Neural crest cell (in vitro differentiated cells): Measurements from ENCODE around the gene MADD. TPM values are rescaled to one million over a fixed set of nuclear protein-coding genes. Genes with fewer than 3 reads are reported as not detected.

ENCODE experiments used
- DNase-seq: peaks from one replicate; pipeline ENCODE4 v3.0.0; 2021; ENCODE audit warnings: low read depth, mixed read lengths, low spot score
- H3K27ac Mint-ChIP-seq: one replicate; pipeline ENCODE4 v1.8.0; 2021; ENCODE audit warnings: mild to moderate bottlenecking, mixed read lengths; ENCODE audit not compliant: unreplicated experiment
- H3K27me3 Mint-ChIP-seq: 2 replicates; pipeline ENCODE4 v1.8.0; 2021; ENCODE audit warnings: low read depth, mild to moderate bottlenecking, mixed read lengths
- H3K36me3 Mint-ChIP-seq: 2 replicates; pipeline ENCODE4 v1.8.0; 2021; ENCODE audit warnings: low read depth, mild to moderate bottlenecking, mixed read lengths
- H3K4me1 Mint-ChIP-seq: 2 replicates; pipeline ENCODE4 v1.8.0; 2021; ENCODE audit warnings: mixed read lengths
- H3K4me3 Mint-ChIP-seq: one replicate; pipeline ENCODE4 v1.8.0; 2021; ENCODE audit warnings: mild to moderate bottlenecking, mixed read lengths
- H3K9me3 Mint-ChIP-seq: 2 replicates; pipeline ENCODE4 v1.8.0; 2021; ENCODE audit warnings: mixed read lengths
- total RNA-seq: library from RNA; stranded (reverse); gene quantifications from 2 replicates; pipeline ENCODE4 v1.2.1, GENCODE V29; 2021
- TF ChIP-seq, protein P1 (sequence below): fragments of 200-600 bp; sonication (generic); conservative IDR thresholded peaks from 2 replicates; pipeline ENCODE4 v1.5.0; 2021; ENCODE audit warnings: antibody characterized with exemption, mild to moderate bottlenecking

MADD gene
- total RNA-seq, 1 donor from 2014 or later, result 59.2 TPM

DNA sequence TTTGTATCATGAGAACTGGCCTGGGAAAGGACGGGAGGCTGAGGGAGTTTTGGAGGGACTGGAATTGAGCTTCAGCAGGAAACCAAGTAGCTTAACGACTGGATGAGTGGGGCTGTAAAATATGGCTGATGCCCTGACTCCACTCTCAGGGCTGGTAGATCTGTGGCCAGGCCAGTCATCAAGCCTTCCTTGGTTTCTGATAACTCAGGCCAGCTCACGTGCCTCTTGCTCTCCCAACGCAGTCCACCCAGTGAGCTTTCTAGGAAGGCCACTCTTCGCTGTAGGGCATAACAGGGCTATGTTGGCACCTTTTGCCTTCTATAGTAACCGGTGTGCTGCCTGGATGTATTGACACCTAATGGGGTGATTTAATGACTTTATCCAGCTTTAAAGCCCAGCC lies 5.8 kb upstream of the MADD start:
- Mint-ChIP-seq H3K9me3 (no peaks in the 10 kb centered on the region), H3K27me3 (peaks cover under 1% of the 10 kb centered on the region), H3K4me1 (peaks cover 29% of the 10 kb centered on the region), H3K27ac (peak overlapping the region; percentile 36), H3K4me3 (no peak overlapping the region), H3K36me3 (no peaks in the 10 kb centered on the region)
- TF ChIP-seq, protein P1, sequence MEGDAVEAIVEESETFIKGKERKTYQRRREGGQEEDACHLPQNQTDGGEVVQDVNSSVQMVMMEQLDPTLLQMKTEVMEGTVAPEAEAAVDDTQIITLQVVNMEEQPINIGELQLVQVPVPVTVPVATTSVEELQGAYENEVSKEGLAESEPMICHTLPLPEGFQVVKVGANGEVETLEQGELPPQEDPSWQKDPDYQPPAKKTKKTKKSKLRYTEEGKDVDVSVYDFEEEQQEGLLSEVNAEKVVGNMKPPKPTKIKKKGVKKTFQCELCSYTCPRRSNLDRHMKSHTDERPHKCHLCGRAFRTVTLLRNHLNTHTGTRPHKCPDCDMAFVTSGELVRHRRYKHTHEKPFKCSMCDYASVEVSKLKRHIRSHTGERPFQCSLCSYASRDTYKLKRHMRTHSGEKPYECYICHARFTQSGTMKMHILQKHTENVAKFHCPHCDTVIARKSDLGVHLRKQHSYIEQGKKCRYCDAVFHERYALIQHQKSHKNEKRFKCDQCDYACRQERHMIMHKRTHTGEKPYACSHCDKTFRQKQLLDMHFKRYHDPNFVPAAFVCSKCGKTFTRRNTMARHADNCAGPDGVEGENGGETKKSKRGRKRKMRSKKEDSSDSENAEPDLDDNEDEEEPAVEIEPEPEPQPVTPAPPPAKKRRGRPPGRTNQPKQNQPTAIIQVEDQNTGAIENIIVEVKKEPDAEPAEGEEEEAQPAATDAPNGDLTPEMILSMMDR, result no peak
- no peak for DNase-seq

DNA sequence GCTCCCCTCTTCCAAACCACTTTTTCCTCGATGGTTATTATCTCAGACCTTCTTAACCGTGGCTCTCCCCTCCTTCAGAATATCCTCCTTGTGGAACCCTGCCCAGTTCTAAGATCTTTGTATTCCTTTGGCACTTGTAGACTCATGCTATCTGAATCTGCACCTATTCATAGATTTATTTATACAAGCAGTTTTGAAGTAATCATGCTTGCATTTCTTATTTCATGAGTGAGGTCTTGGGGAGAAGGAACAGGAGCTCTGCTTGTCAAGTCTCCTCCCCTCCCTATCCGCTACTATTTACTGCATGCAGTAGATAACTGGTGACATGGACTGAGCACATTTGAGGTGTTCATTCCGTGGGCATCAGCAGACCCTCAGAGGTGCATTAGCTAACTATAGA lies 5.4 kb upstream of the MADD start:
- TF ChIP-seq, protein P1, result no peak
- no peak overlapping the region for H3K4me3 Mint-ChIP-seq
- no peaks in the 10 kb centered on the region for H3K9me3 Mint-ChIP-seq
- peaks cover 28% of the 10 kb centered on the region for H3K4me1 Mint-ChIP-seq
- H3K27ac Mint-ChIP-seq, result peak overlapping the region; percentile 36
- peaks cover 2% of the 10 kb centered on the region for H3K27me3 Mint-ChIP-seq
- DNase-seq, result no peak
- H3K36me3 Mint-ChIP-seq, result no peaks in the 10 kb centered on the region

DNA sequence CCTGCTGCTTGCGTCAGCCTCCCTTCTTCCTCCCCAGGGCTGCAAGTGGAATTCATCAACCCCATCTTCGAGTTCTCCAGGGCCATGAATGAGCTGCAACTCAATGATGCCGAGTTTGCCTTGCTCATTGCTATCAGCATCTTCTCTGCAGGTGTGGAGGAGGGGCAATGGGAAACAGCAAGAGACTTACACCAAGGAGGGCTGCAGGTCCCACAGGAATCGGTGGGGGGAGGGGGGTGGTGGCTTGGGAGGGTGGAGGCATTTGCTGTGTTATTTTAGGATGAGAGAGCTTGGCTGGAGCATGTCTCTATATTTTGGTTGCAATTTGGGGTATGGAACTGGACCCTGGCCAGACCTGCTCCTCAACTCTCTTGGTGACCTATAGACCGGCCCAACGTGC lies 2.1 kb upstream of the MADD start:
- peaks cover 2% of the 10 kb centered on the region for H3K27me3 Mint-ChIP-seq
- TF ChIP-seq, protein P1, result no peak
- H3K4me3 Mint-ChIP-seq, result peak overlapping the region; percentile 98
- DNase-seq, result no peak
- peaks cover 51% of the 10 kb centered on the region for H3K4me1 Mint-ChIP-seq
- H3K27ac Mint-ChIP-seq, result peak overlapping the region; percentile 98
- H3K36me3 Mint-ChIP-seq, result no peaks in the 10 kb centered on the region
- no peaks in the 10 kb centered on the region for H3K9me3 Mint-ChIP-seq

DNA sequence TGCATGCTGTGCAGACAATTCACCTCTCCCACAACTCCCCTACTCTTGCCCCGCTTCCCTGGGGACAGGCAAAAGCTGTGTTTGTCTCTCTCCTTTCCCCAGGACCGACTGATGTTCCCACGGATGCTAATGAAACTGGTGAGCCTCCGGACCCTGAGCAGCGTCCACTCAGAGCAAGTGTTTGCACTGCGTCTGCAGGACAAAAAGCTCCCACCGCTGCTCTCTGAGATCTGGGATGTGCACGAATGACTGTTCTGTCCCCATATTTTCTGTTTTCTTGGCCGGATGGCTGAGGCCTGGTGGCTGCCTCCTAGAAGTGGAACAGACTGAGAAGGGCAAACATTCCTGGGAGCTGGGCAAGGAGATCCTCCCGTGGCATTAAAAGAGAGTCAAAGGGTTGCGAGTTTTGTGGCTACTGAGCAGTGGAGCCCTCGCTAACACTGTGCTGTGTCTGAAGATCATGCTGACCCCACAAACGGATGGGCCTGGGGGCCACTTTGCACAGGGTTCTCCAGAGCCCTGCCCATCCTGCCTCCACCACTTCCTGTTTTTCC lies 1.4 kb upstream of the MADD start:
- Mint-ChIP-seq H3K27me3 (peaks cover 2% of the 10 kb centered on the region), H3K36me3 (no peaks in the 10 kb centered on the region), H3K4me1 (peaks cover 52% of the 10 kb centered on the region), H3K27ac (peak overlapping the region; percentile 98), H3K4me3 (peak overlapping the region; percentile 98), H3K9me3 (no peaks in the 10 kb centered on the region)
- TF ChIP-seq, protein P1, result no peak
- no peak for DNase-seq

DNA sequence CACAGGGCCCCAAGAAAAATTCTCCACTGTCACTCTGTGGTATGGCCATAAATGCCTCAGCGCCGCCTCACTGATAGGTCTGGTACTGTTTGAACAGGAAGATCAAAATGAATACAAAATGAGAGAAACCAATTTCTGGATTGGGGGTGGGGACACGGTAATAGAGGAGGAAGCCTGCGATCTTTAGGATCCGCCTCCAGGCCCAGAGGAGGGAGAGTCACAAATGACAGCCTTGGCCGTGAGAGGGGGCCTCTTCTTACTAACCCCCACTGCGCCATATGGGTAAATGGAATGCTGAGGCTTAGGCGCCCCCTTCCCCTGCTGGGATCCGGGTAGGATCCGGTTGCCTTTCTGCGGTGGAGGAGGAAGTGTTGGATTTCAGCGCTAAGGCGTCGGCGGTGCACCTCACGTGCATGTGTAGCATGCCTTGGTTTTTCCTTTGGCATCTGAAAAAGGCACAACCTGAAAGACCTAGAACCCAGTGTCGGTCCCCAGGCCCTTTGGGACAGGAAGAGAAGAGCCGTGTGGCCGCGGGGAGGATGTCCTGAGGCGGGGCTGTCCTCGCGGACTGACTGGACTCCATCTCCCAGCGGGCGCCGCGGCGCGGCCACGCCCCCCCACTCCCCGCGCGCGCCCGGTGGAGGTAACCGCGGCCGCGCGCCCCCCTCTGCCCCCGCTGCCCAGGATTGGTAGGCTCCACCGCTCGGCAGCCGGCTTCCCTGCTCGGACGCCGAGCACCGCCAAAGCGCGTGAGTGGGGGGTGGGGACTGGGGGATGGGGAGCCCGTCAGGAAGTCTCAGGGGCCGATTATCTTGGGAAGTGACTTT lies 718 bp upstream of the MADD start:
- peaks cover 2% of the 10 kb centered on the region for H3K27me3 Mint-ChIP-seq

More for the DNA sequence above, 718 bp upstream of the MADD start:
- Mint-ChIP-seq H3K36me3 (no peaks in the 10 kb centered on the region), H3K4me3 (peak overlapping the region; percentile 98), H3K4me1 (peaks cover 51% of the 10 kb centered on the region), H3K9me3 (no peaks in the 10 kb centered on the region), H3K27ac (peak overlapping the region; percentile 98)
- TF ChIP-seq, protein P1, result peak; percentile 23
- peak; percentile 82 for DNase-seq
